GM12878 (cell line): ENCODE data around the gene F2RL3. TPM values are rescaled to one million over a fixed set of nuclear protein-coding genes. Genes with fewer than 3 reads are reported as not detected.

Source experiments
- ASH2L ChIP-seq: fragments of 300-600, 200-600 bp; sonication (generic); IDR thresholded peaks from 2 replicates; pipeline ENCODE4 v1.6.1; 2017; ENCODE audit warnings: low read depth, mild to moderate bottlenecking, borderline replicate concordance
- ATF7 ChIP-seq: fragments of 450-650 bp; IDR thresholded peaks from 2 replicates; pipeline ENCODE4 v1.6.1; 2016; ENCODE audit warnings: low read depth, mild to moderate bottlenecking
- CTCF ChIP-seq, 3 experiments: IDR thresholded peaks in 2 of 3; conservative IDR thresholded peaks in 1 of 3; 2 replicates each; pipeline ENCODE4 v1.5.1; 2011; ENCODE audit warnings: low read depth in 3 of 3, low read length in 3 of 3, mild to moderate bottlenecking in 3 of 3, control low read depth in 2 of 3, moderate library complexity in 2 of 3, inconsistent platforms in 1 of 3, mixed read lengths in 1 of 3; ENCODE audit not compliant: control insufficient read depth in 2 of 3, insufficient read depth in 1 of 3; ENCODE audit errors: extremely low read depth in 1 of 3
- RCOR1 ChIP-seq: conservative IDR thresholded peaks from 2 replicates; pipeline ENCODE4 v1.6.1; 2012; ENCODE audit warnings: low read depth, low read length, improper control_type of control experiment
- WRNIP1 ChIP-seq: IDR thresholded peaks from 2 replicates; pipeline ENCODE4 v1.6.1; 2011; ENCODE audit warnings: low read depth, low read length, improper control_type of control experiment, borderline replicate concordance
- polyA plus RNA-seq, 11 experiments: library from polyadenylated mRNA; depleted of rRNA in 4 of 11; unstranded in 6 of 11; stranded (reverse) in 5 of 11; fragments of >200 nt; fragmentation: Nextera tagmentation in 4 of 11; fragmentation: Illumina TruSeq in 1 of 11; extraction: Ambion mirVana in 4 of 11; extraction: Trizol in 1 of 11; gene quantifications; 1 replicate in 1 of 11; 2 replicates in 10 of 11; pipeline versions ENCODE4 v1.2.1 to v1.2.3, GENCODE V29; 2011 to 2016; ENCODE audit warnings: inconsistent platforms in 2 of 11, missing spikeins in 2 of 11, low read depth in 1 of 11
- small RNA-seq: library from RNA; depleted of rRNA; stranded (forward); fragments of <200 nt; gene quantifications from one replicate; pipeline ENCODE3, GENCODE V24; 2014
- total RNA-seq, 4 experiments: library from RNA; depleted of rRNA in 3 of 4; stranded (reverse); fragments of >200 nt in 3 of 4; fragmentation: Illumina TruSeq in 1 of 4; extraction: Trizol in 1 of 4; gene quantifications; 2 replicates each; pipeline versions ENCODE4 v1.2.1 to v1.2.3, GENCODE V29; 2013 to 2021
- TF ChIP-seq, protein P1 (sequence below): fragments of 450-650 bp; formaldehyde crosslinking; IDR thresholded peaks from 2 replicates; pipeline ENCODE4 v1.4.0; 2022; ENCODE audit warnings: mild to moderate bottlenecking, moderate library complexity

The F2RL3 gene
- total and polyA plus RNA-seq, 10 of the 15 experiments (the other 5 are each of a cell fraction or from before 2014, with no cell fraction given), result 0.01 to 1.2 (median 0.29) TPM

- TF ChIP-seq, protein P1, sequence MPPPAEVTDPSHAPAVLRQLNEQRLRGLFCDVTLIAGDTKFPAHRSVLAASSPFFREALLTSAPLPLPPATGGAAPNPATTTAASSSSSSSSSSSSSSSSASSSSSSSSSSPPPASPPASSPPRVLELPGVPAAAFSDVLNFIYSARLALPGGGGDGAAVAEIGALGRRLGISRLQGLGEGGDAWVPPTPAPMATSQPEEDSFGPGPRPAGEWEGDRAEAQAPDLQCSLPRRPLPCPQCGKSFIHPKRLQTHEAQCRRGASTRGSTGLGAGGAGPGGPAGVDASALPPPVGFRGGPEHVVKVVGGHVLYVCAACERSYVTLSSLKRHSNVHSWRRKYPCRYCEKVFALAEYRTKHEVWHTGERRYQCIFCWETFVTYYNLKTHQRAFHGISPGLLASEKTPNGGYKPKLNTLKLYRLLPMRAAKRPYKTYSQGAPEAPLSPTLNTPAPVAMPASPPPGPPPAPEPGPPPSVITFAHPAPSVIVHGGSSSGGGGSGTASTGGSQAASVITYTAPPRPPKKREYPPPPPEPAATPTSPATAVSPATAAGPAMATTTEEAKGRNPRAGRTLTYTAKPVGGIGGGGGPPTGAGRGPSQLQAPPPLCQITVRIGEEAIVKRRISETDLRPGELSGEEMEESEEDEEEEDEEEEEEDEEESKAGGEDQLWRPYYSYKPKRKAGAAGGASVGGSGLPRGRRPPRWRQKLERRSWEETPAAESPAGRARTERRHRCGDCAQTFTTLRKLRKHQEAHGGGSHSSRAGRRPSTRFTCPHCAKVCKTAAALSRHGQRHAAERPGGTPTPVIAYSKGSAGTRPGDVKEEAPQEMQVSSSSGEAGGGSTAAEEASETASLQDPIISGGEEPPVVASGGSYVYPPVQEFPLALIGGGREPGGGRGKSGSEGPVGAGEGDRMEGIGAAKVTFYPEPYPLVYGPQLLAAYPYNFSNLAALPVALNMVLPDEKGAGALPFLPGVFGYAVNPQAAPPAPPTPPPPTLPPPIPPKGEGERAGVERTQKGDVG (CRISPR knock-in tag), result no peak
- TF ChIP-seq CTCF (IDR thresholded peaks at IDR 0.05 in 2 of 3, conservative IDR thresholded peaks at IDR 0.05 in 1 of 3; ENCODE audit: control insufficient read depth in 2 of 3, extremely low read depth in 1 of 3, insufficient read depth in 1 of 3, low read depth in 3 of 3, low read length in 3 of 3), result no peak
- TF ChIP-seq ASH2L, result no peak
- TF ChIP-seq WRNIP1, result no peak
- no peak for TF ChIP-seq RCOR1
- no peak for TF ChIP-seq ATF7
- TF ChIP-seq, all 136 proteins: peak for 0
Measured at GRCh38 chr19:16940626-16941025, 51.8 kb downstream of the F2RL3 start (continued).

Small RNA genes within 50 kb of the gene (small RNA-seq; reads per million reads assigned to genes)
- gene RN7SL823P (not detected), gene RN7SL835P (not detected)

Other genes with a start within 250 kb of the F2RL3 start
- gene SMIM7, start 228.9 kb upstream of the F2RL3 start, total RNA-seq (2014; rRNA removed), result 49.9 and 51.3 TPM in 2 replicates
- 68.1 and 69.4 TPM in 2 replicates for gene SMIM7, start 228.9 kb upstream of the F2RL3 start, total RNA-seq (2014; rRNA removed; fragmentation: Illumina TruSeq; extraction: Trizol)
- 44.6 and 45.7 TPM in 2 replicates for gene SMIM7, start 228.9 kb upstream of the F2RL3 start, total RNA-seq (2021)
- 88.8 and 96.7 TPM in 2 replicates for gene SMIM7, start 228.9 kb upstream of the F2RL3 start, polyA plus RNA-seq (2011; rRNA removed)
- gene SMIM7, start 228.9 kb upstream of the F2RL3 start, polyA plus RNA-seq (2014; fragmentation: Illumina TruSeq; extraction: Trizol), result 71.7 and 99.7 TPM in 2 replicates
- gene SMIM7, start 228.9 kb upstream of the F2RL3 start, polyA plus RNA-seq (2014; fragmentation: Nextera tagmentation; extraction: Ambion mirVana), result 100 to 1,000 TPM; 157 to 170 TPM
- 60.0 and 66.0 TPM in 2 replicates for gene SMIM7, start 228.9 kb upstream of the F2RL3 start, polyA plus RNA-seq (2014; rRNA removed)
- gene SMIM7, start 228.9 kb upstream of the F2RL3 start, polyA plus RNA-seq (2016; fragmentation: Nextera tagmentation; extraction: Ambion mirVana), result 10 to 100 TPM; 70.0 to 72.5 TPM
- gene TMEM38A, start 227.9 kb upstream of the F2RL3 start, total RNA-seq (2014; rRNA removed), result 18.0 and 19.1 TPM in 2 replicates
- 11.9 TPM in 2 replicates for gene TMEM38A, start 227.9 kb upstream of the F2RL3 start, total RNA-seq (2014; rRNA removed; fragmentation: Illumina TruSeq; extraction: Trizol)
- 14.5 and 17.2 TPM in 2 replicates for gene TMEM38A, start 227.9 kb upstream of the F2RL3 start, total RNA-seq (2021)
- gene TMEM38A, start 227.9 kb upstream of the F2RL3 start, polyA plus RNA-seq (2011; rRNA removed), result 9.8 and 12.7 TPM in 2 replicates
- 11.5 and 12.4 TPM in 2 replicates for gene TMEM38A, start 227.9 kb upstream of the F2RL3 start, polyA plus RNA-seq (2014; fragmentation: Illumina TruSeq; extraction: Trizol)
- 1 to 10 TPM; 4.5 to 6.1 TPM for gene TMEM38A, start 227.9 kb upstream of the F2RL3 start, polyA plus RNA-seq (2014; fragmentation: Nextera tagmentation; extraction: Ambion mirVana)
- gene TMEM38A, start 227.9 kb upstream of the F2RL3 start, polyA plus RNA-seq (2014; rRNA removed), result 17.9 and 20.4 TPM in 2 replicates
- gene TMEM38A, start 227.9 kb upstream of the F2RL3 start, polyA plus RNA-seq (2016; fragmentation: Nextera tagmentation; extraction: Ambion mirVana), result 10 to 100 TPM; 20.2 to 22.2 TPM
- under 0.01 and 0.05 TPM in 2 replicates for gene NWD1, start 169.2 kb upstream of the F2RL3 start, total RNA-seq (2014; rRNA removed)
- gene NWD1, start 169.2 kb upstream of the F2RL3 start, total RNA-seq (2014; rRNA removed; fragmentation: Illumina TruSeq; extraction: Trizol), result under 0.01 and 0.05 TPM in 2 replicates
- 0.05 and 0.10 TPM in 2 replicates for gene NWD1, start 169.2 kb upstream of the F2RL3 start, total RNA-seq (2021)
- 0.07 and 0.08 TPM in 2 replicates for gene NWD1, start 169.2 kb upstream of the F2RL3 start, polyA plus RNA-seq (2011; rRNA removed)
- gene NWD1, start 169.2 kb upstream of the F2RL3 start, polyA plus RNA-seq (2014; fragmentation: Illumina TruSeq; extraction: Trizol), result 0.01 TPM in 1 of 2 replicates, not detected in the other
- gene NWD1, start 169.2 kb upstream of the F2RL3 start, polyA plus RNA-seq (2014; fragmentation: Nextera tagmentation; extraction: Ambion mirVana), result under 1 TPM in 1 of 2 experiments, not detected in 1; under 0.01 TPM
- 0.03 and 0.09 TPM in 2 replicates for gene NWD1, start 169.2 kb upstream of the F2RL3 start, polyA plus RNA-seq (2014; rRNA removed)
- gene NWD1, start 169.2 kb upstream of the F2RL3 start, polyA plus RNA-seq (2016; fragmentation: Nextera tagmentation; extraction: Ambion mirVana), result not detected
- gene SIN3B, start 59.6 kb upstream of the F2RL3 start, total RNA-seq (2014; rRNA removed), result 8.7 and 13.2 TPM in 2 replicates
- gene SIN3B, start 59.6 kb upstream of the F2RL3 start, total RNA-seq (2014; rRNA removed; fragmentation: Illumina TruSeq; extraction: Trizol), result 9.1 and 9.6 TPM in 2 replicates
- 30.4 and 34.5 TPM in 2 replicates for gene SIN3B, start 59.6 kb upstream of the F2RL3 start, total RNA-seq (2021)
- 14.6 and 20.0 TPM in 2 replicates for gene SIN3B, start 59.6 kb upstream of the F2RL3 start, polyA plus RNA-seq (2011; rRNA removed)
- gene SIN3B, start 59.6 kb upstream of the F2RL3 start, polyA plus RNA-seq (2014; fragmentation: Illumina TruSeq; extraction: Trizol), result 12.9 and 16.2 TPM in 2 replicates
- 1 to 10 TPM in 1 of 2 experiments, under 1 TPM in 1; 0.68 to 1.4 TPM for gene SIN3B, start 59.6 kb upstream of the F2RL3 start, polyA plus RNA-seq (2014; fragmentation: Nextera tagmentation; extraction: Ambion mirVana)
- 31.7 and 36.2 TPM in 2 replicates for gene SIN3B, start 59.6 kb upstream of the F2RL3 start, polyA plus RNA-seq (2014; rRNA removed)
- gene SIN3B, start 59.6 kb upstream of the F2RL3 start, polyA plus RNA-seq (2016; fragmentation: Nextera tagmentation; extraction: Ambion mirVana), result 10 to 100 TPM; 15.3 to 17.0 TPM
- 0.40 and 0.54 TPM in 2 replicates for gene CPAMD8, start 137.8 kb downstream of the F2RL3 start, total RNA-seq (2014; rRNA removed)
- 0.14 TPM in 1 of 2 replicates, not detected in the other for gene CPAMD8, start 137.8 kb downstream of the F2RL3 start, total RNA-seq (2014; rRNA removed; fragmentation: Illumina TruSeq; extraction: Trizol)
- gene CPAMD8, start 137.8 kb downstream of the F2RL3 start, total RNA-seq (2021), result 0.13 and 0.97 TPM in 2 replicates
- 0.16 and 0.24 TPM in 2 replicates for gene CPAMD8, start 137.8 kb downstream of the F2RL3 start, polyA plus RNA-seq (2011; rRNA removed)
- 0.05 and 0.12 TPM in 2 replicates for gene CPAMD8, start 137.8 kb downstream of the F2RL3 start, polyA plus RNA-seq (2014; fragmentation: Illumina TruSeq; extraction: Trizol)
- not detected for gene CPAMD8, start 137.8 kb downstream of the F2RL3 start, polyA plus RNA-seq (2014; fragmentation: Nextera tagmentation; extraction: Ambion mirVana)
- gene CPAMD8, start 137.8 kb downstream of the F2RL3 start, polyA plus RNA-seq (2014; rRNA removed), result 0.83 and 1.1 TPM in 2 replicates
- under 1 TPM; 0.21 to 0.25 TPM for gene CPAMD8, start 137.8 kb downstream of the F2RL3 start, polyA plus RNA-seq (2016; fragmentation: Nextera tagmentation; extraction: Ambion mirVana)
- 15.4 and 22.7 TPM in 2 replicates for gene HAUS8, start 186.5 kb downstream of the F2RL3 start, total RNA-seq (2014; rRNA removed)
- gene HAUS8, start 186.5 kb downstream of the F2RL3 start, total RNA-seq (2014; rRNA removed; fragmentation: Illumina TruSeq; extraction: Trizol), result 22.8 and 24.0 TPM in 2 replicates
- 32.0 and 36.8 TPM in 2 replicates for gene HAUS8, start 186.5 kb downstream of the F2RL3 start, total RNA-seq (2021)
- gene HAUS8, start 186.5 kb downstream of the F2RL3 start, polyA plus RNA-seq (2011; rRNA removed), result 21.3 and 24.6 TPM in 2 replicates
- gene HAUS8, start 186.5 kb downstream of the F2RL3 start, polyA plus RNA-seq (2014; fragmentation: Illumina TruSeq; extraction: Trizol), result 33.1 and 37.2 TPM in 2 replicates
- 10 to 100 TPM; 24.2 to 35.7 TPM for gene HAUS8, start 186.5 kb downstream of the F2RL3 start, polyA plus RNA-seq (2014; fragmentation: Nextera tagmentation; extraction: Ambion mirVana)
- 34.6 and 37.4 TPM in 2 replicates for gene HAUS8, start 186.5 kb downstream of the F2RL3 start, polyA plus RNA-seq (2014; rRNA removed)
- gene HAUS8, start 186.5 kb downstream of the F2RL3 start, polyA plus RNA-seq (2016; fragmentation: Nextera tagmentation; extraction: Ambion mirVana), result 10 to 100 TPM; 43.0 to 43.9 TPM
- gene MYO9B, start 186.8 kb downstream of the F2RL3 start, total RNA-seq (2014; rRNA removed), result 66.4 and 77.3 TPM in 2 replicates
- gene MYO9B, start 186.8 kb downstream of the F2RL3 start, total RNA-seq (2014; rRNA removed; fragmentation: Illumina TruSeq; extraction: Trizol), result 38.1 and 42.6 TPM in 2 replicates
- gene MYO9B, start 186.8 kb downstream of the F2RL3 start, total RNA-seq (2021), result 157 and 165 TPM in 2 replicates
- gene MYO9B, start 186.8 kb downstream of the F2RL3 start, polyA plus RNA-seq (2011; rRNA removed), result 26.7 and 48.9 TPM in 2 replicates
- 26.8 and 57.9 TPM in 2 replicates for gene MYO9B, start 186.8 kb downstream of the F2RL3 start, polyA plus RNA-seq (2014; fragmentation: Illumina TruSeq; extraction: Trizol)
- 10 to 100 TPM in 1 of 2 experiments, 1 to 10 TPM in 1; 5.4 to 11.1 TPM for gene MYO9B, start 186.8 kb downstream of the F2RL3 start, polyA plus RNA-seq (2014; fragmentation: Nextera tagmentation; extraction: Ambion mirVana)
- gene MYO9B, start 186.8 kb downstream of the F2RL3 start, polyA plus RNA-seq (2014; rRNA removed), result 87.6 and 105 TPM in 2 replicates
- 10 to 100 TPM; 25.4 to 32.8 TPM for gene MYO9B, start 186.8 kb downstream of the F2RL3 start, polyA plus RNA-seq (2016; fragmentation: Nextera tagmentation; extraction: Ambion mirVana)